ENCODE measurements around the gene PLD1. TPM values are rescaled to one million over a fixed set of nuclear protein-coding genes. Genes with fewer than 3 reads are reported as not detected.

PLD1 gene
- total and polyA plus RNA-seq, 2 of the 8 experiments (the other 6 are each of a cell fraction or from before 2014, with no cell fraction given): 1.2 to 2.6 TPM

DNA sequence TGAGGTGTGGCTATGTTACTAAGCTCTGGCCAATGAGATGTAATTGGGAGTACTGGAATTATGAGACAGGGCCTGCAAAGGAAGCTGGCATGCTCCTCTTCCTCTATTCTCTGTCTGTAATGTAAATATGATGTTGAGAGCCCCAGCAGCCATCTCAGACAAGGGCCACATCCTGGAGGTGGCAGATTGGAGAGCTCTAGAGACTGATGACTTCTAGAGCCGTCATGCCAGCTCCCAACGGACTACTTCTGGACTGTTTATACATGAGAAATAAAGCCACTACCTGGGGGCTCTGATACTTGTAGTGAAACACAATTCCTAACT is 19.7 kb downstream of the PLD1 start:
- no peak overlapping the region for H2BK5ac ChIP-seq (ENCODE audit: low read depth, low read length)
- no peaks in the 10 kb centered on the region for H3K36me3 ChIP-seq (ENCODE audit: control insufficient read depth in 2 of 4, insufficient read depth in 4 of 4, low read length in 3 of 4)
- no peak overlapping the region for H3K14ac ChIP-seq (ENCODE audit: insufficient read length)
- no peak overlapping the region for H2BK15ac ChIP-seq (ENCODE audit: low read length)
- no peak overlapping the region for H3K4me3 ChIP-seq (ENCODE audit: extremely low read depth in 1 of 4, insufficient read depth in 2 of 4, low read depth in 3 of 4, low read length in 4 of 4)
- no peak overlapping the region for H3K56ac ChIP-seq (replicated peaks; ENCODE audit: insufficient read length, low read depth, low read length)
- no peak overlapping the region for H3K27ac ChIP-seq (ENCODE audit: low read depth, low read length)
- no peaks in the 10 kb centered on the region for H4K20me1 ChIP-seq (replicated peaks in 1 of 2; ENCODE audit: control insufficient read depth in 1 of 2, insufficient read depth in 2 of 2, low read length in 2 of 2)
- no peaks in the 10 kb centered on the region for H3K23me2 ChIP-seq (ENCODE audit: low read depth, low read length)
- H3K79me1 ChIP-seq (ENCODE audit: low read depth, low read length): no peaks in the 10 kb centered on the region
- H2BK12ac ChIP-seq (ENCODE audit: low read depth, low read length): no peak overlapping the region
- ChIA-PET CTCF (ENCODE audit: partially characterized antibody) (interaction anchor here (0.9 to 3.9 kb wide), 8 partner anchors 9 to 225 kb away, joined by 3 to 24 read pairs (median 4); no protein-coding TSS in a partner anchor), POLR2A (ENCODE audit: partially characterized antibody) (no interaction called here)
- TF ChIP-seq USF2 (IDR thresholded peaks at IDR 0.05; ENCODE audit: low read length) (no peak), POLR2AphosphoS5 (IDR thresholded peaks at IDR 0.05; ENCODE audit: low read depth, low read length) (no peak), JUN (IDR thresholded peaks at IDR 0.05; ENCODE audit: low read depth, low read length) (no peak), GTF2F1 (IDR thresholded peaks at IDR 0.05; ENCODE audit: borderline replicate concordance, low read depth, low read length) (no peak)
- H2BK120ac ChIP-seq (replicated peaks; ENCODE audit: low read depth, low read length): no peak overlapping the region
- H3K9me3 ChIP-seq (ENCODE audit: insufficient read depth in 2 of 2, low read depth in 1 of 2, low read length in 1 of 2): no peaks in the 10 kb centered on the region
- H2BK20ac ChIP-seq (ENCODE audit: low read length): no peak overlapping the region
- no peak overlapping the region for H3K9ac ChIP-seq (replicated peaks in 1 of 4; ENCODE audit: extremely low read depth in 1 of 4, low read depth in 3 of 4, low read length in 3 of 4)
- H3K79me2 ChIP-seq (ENCODE audit: control insufficient read depth in 1 of 2, insufficient read depth in 2 of 2, low read length in 2 of 2): no peaks in the 10 kb centered on the region
- DNase-seq (ENCODE audit: low read depth in 1 of 2, low spot score in 2 of 2) (no peak), FAIRE-seq (no peak)
- H4K5ac ChIP-seq (ENCODE audit: insufficient read length, low read depth, low read length): no peak overlapping the region
- H2AFZ ChIP-seq (ENCODE audit: low read length): no peak overlapping the region
- WGBS, 2 experiments (ENCODE audit: extremely low coverage in 1 of 2, insufficient coverage in 1 of 2, insufficient read length in 1 of 2, insufficient replicate concordance in 2 of 2, low coverage in 1 of 2, low lambda C conversion rate in 2 of 2, missing lambda C conversion rate in 1 of 2): 64% methylated on average over 2 of the region's 2 CpGs; no CpG with 5 or more reads in 1 of the 2 experiments
- H3K18ac ChIP-seq (ENCODE audit: extremely low read depth, low read length): no peak overlapping the region
- H3K27me3 ChIP-seq (replicated peaks in 1 of 4; ENCODE audit: control insufficient read depth in 3 of 4, extremely low read depth in 1 of 4, insufficient read depth in 3 of 4, low read length in 3 of 4): no peaks in the 10 kb centered on the region
- H4K91ac ChIP-seq (replicated peaks; ENCODE audit: insufficient read length, low read length): no peak overlapping the region
- H2AK5ac ChIP-seq (ENCODE audit: low read depth, low read length): no peak overlapping the region
- peaks cover 0 to 3% (median 3%) of the 10 kb centered on the region in 4 experiments; a peak in 3 of 7 replicates for H3K4me1 ChIP-seq (replicated peaks in 1 of 4; ENCODE audit: control insufficient read depth in 3 of 4, insufficient read depth in 4 of 4, low read length in 3 of 4)
- no peak overlapping the region for H3K23ac ChIP-seq (ENCODE audit: insufficient read length)
- no peak overlapping the region for H3K4me2 ChIP-seq (ENCODE audit: insufficient read depth in 1 of 2, low read depth in 2 of 2, low read length in 2 of 2)
- no peak overlapping the region for H3K4ac ChIP-seq (replicated peaks; ENCODE audit: insufficient read length, low read depth, low read length)
- no peak overlapping the region for H4K8ac ChIP-seq (ENCODE audit: extremely low read depth, insufficient read depth, low read length)

Data from H1 (cell line).